ENCODE data around the gene ZGPAT. TPM values are rescaled to one million over a fixed set of nuclear protein-coding genes. Genes with fewer than 3 reads are reported as not detected.

Gene ZGPAT
- total RNA-seq, 1 experiment from 2014 or later: 37.9 TPM

- TF ChIP-seq, protein P1, sequence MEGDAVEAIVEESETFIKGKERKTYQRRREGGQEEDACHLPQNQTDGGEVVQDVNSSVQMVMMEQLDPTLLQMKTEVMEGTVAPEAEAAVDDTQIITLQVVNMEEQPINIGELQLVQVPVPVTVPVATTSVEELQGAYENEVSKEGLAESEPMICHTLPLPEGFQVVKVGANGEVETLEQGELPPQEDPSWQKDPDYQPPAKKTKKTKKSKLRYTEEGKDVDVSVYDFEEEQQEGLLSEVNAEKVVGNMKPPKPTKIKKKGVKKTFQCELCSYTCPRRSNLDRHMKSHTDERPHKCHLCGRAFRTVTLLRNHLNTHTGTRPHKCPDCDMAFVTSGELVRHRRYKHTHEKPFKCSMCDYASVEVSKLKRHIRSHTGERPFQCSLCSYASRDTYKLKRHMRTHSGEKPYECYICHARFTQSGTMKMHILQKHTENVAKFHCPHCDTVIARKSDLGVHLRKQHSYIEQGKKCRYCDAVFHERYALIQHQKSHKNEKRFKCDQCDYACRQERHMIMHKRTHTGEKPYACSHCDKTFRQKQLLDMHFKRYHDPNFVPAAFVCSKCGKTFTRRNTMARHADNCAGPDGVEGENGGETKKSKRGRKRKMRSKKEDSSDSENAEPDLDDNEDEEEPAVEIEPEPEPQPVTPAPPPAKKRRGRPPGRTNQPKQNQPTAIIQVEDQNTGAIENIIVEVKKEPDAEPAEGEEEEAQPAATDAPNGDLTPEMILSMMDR (conservative IDR thresholded peaks at IDR 0.05; ENCODE audit: low read depth, low read length): no peak
- TF ChIP-seq EZH2 (IDR thresholded peaks at IDR 0.05; ENCODE audit: low read length, unreplicated experiment) (no peak), EZH2phosphoT487 (IDR thresholded peaks at IDR 0.05; ENCODE audit: borderline replicate concordance, low read length) (no peak)
Measured at GRCh38 chr20:63673951-63674350, 33.9 kb upstream of the ZGPAT start.

DNA sequence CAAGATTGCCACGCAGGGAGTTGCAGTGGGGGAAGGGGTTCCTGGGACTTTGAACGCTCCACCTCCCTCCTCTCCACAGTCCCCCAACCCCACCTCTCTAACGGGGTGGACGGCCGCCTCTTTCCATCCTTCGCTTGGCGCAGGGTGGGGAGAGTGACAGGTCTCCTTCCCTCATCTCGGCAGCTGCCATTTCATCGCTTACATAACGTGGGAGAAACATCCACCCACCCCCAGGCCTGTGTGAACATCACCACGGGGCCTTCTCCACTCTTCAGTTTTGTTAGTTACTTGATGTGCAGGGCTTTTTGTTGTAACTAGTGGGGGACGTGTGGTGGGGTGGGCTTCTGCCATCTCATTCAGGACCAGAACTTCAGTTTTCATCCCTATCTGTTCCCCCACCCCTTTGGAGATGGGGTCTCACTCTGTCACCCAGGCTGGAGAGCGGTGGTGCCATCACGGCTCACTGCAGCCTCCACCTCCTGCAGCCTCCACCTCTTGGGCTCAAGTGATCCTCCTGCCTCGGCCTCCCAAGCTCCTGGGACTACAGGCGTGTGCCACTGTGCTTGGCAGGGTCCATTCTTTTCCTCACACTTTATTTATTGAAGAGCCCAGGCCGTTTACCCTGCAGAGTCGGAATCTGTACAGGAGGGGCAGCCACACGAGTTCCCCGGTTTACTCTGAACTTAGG lies 32.0 kb upstream of the ZGPAT start:
- no peak overlapping the region for H3K4me2 ChIP-seq (ENCODE audit: low read length)
- no peaks in the 10 kb centered on the region for H3K79me2 ChIP-seq (ENCODE audit: low read length)
- no peaks in the 10 kb centered on the region for H3F3A ChIP-seq (ENCODE audit: low read length, unreplicated experiment)
- no peaks in the 10 kb centered on the region for H3K9me2 ChIP-seq (replicated peaks; ENCODE audit: low read length)
- no peaks in the 10 kb centered on the region for H3K4me1 ChIP-seq (ENCODE audit: insufficient read depth, low read length)
- no peak for ATAC-seq
- TF ChIP-seq EZH2phosphoT487 (IDR thresholded peaks at IDR 0.05; ENCODE audit: borderline replicate concordance, low read length) (no peak), EZH2 (IDR thresholded peaks at IDR 0.05; ENCODE audit: low read length, unreplicated experiment) (no peak)
- TF ChIP-seq, protein P1 (conservative IDR thresholded peaks at IDR 0.05; ENCODE audit: low read depth, low read length): no peak
- H3K9ac ChIP-seq (ENCODE audit: low read length): no peak overlapping the region
- ChIA-PET POLR2A (ENCODE audit: unreplicated experiment) (no interaction called here), CTCF (no interaction called here)
- no peaks in the 10 kb centered on the region for H4K20me1 ChIP-seq (ENCODE audit: low read length)
- H3K4me3 ChIP-seq (ENCODE audit: low read length): no peak overlapping the region
- no peaks in the 10 kb centered on the region for H3K9me3 ChIP-seq (ENCODE audit: low read length)
- no TSS peak for BruUV-seq (replicated peaks)
- intact Hi-C loops (cut with micrococcal nuclease): no loop called here
- DNase-seq: no peak
- no peak overlapping the region for H2AFZ ChIP-seq (ENCODE audit: low read length)
- H3K36me3 ChIP-seq (ENCODE audit: low read depth, low read length): peaks cover 12% of the 10 kb centered on the region
- H3K27ac ChIP-seq (ENCODE audit: low read length): no peak overlapping the region
- no peaks in the 10 kb centered on the region for H3K27me3 ChIP-seq (ENCODE audit: low read length)

More at GRCh38 chr20:63673951-63674350, 33.9 kb upstream of the ZGPAT start:
- intact Hi-C loops (cut with micrococcal nuclease): no loop called here
- ChIA-PET CTCF (no interaction called here), POLR2A (ENCODE audit: unreplicated experiment) (no interaction called here)
- Histone ChIP-seq H3K9me3 (ENCODE audit: low read length) (no peaks in the 10 kb centered on the region), H3K4me3 (ENCODE audit: low read length) (no peak overlapping the region), H3K4me1 (ENCODE audit: insufficient read depth, low read length) (no peaks in the 10 kb centered on the region), H3K36me3 (ENCODE audit: low read depth, low read length) (peaks cover 12% of the 10 kb centered on the region), H3K4me2 (ENCODE audit: low read length) (no peak overlapping the region), H3K27me3 (ENCODE audit: low read length) (no peaks in the 10 kb centered on the region), H4K20me1 (ENCODE audit: low read length) (no peaks in the 10 kb centered on the region), H3F3A (ENCODE audit: low read length, unreplicated experiment) (no peaks in the 10 kb centered on the region), H2AFZ (ENCODE audit: low read length) (no peak overlapping the region), H3K9me2 (replicated peaks; ENCODE audit: low read length) (no peaks in the 10 kb centered on the region), H3K9ac (ENCODE audit: low read length) (no peak overlapping the region), H3K79me2 (ENCODE audit: low read length) (no peaks in the 10 kb centered on the region), H3K27ac (ENCODE audit: low read length) (no peak overlapping the region)
- ATAC-seq (no peak), DNase-seq (no peak)
- no TSS peak for BruUV-seq (replicated peaks)

- intact Hi-C loops (cut with micrococcal nuclease): no loop called here
- Histone ChIP-seq H3K9me3 (ENCODE audit: low read length) (no peaks in the 10 kb centered on the region), H3K4me3 (ENCODE audit: low read length) (no peak overlapping the region), H3K27ac (ENCODE audit: low read length) (no peak overlapping the region), H3K9me2 (replicated peaks; ENCODE audit: low read length) (no peaks in the 10 kb centered on the region), H3K4me1 (ENCODE audit: insufficient read depth, low read length) (peaks cover 17% of the 10 kb centered on the region), H3K9ac (ENCODE audit: low read length) (no peak overlapping the region), H3K27me3 (ENCODE audit: low read length) (no peaks in the 10 kb centered on the region), H3F3A (ENCODE audit: low read length, unreplicated experiment) (no peaks in the 10 kb centered on the region), H3K4me2 (ENCODE audit: low read length) (no peak overlapping the region), H3K79me2 (ENCODE audit: low read length) (peaks cover under 1% of the 10 kb centered on the region), H4K20me1 (ENCODE audit: low read length) (no peaks in the 10 kb centered on the region), H3K36me3 (ENCODE audit: low read depth, low read length) (peaks cover 13% of the 10 kb centered on the region), H2AFZ (ENCODE audit: low read length) (no peak overlapping the region)
- DNase-seq (no peak), ATAC-seq (no peak)
- POLR2A ChIA-PET (ENCODE audit: unreplicated experiment): no interaction called here
- TF ChIP-seq EZH2phosphoT487 (IDR thresholded peaks at IDR 0.05; ENCODE audit: borderline replicate concordance, low read length): no peak
- TF ChIP-seq EZH2 (IDR thresholded peaks at IDR 0.05; ENCODE audit: low read length, unreplicated experiment): no peak
- TF ChIP-seq, protein P1 (conservative IDR thresholded peaks at IDR 0.05; ENCODE audit: low read depth, low read length): no peak
- no TSS peak for BruUV-seq (replicated peaks)
- CTCF ChIA-PET: no interaction called here
Measured at GRCh38 chr20:63678071-63678470, 29.8 kb upstream of the ZGPAT start.
